GM12878 (cell line): Measurements from ENCODE around the gene FAM163B. TPM values are rescaled to one million over a fixed set of nuclear protein-coding genes. Genes with fewer than 3 reads are reported as not detected.

Experiments used
- ATAC-seq: fragments of 200-7000 bp; cut with Tn5 transposase; 3 replicates; pipeline ENCODE4 v1.9.1; 2020; ENCODE audit warnings: mild to moderate bottlenecking, moderate library complexity
- BruUV-seq: library from RNA; stranded (reverse); fragments of 400-500 nt; replicated peaks from 2 replicates; lab custom pipeline; 2021; lab: Mats Ljungman, UMichigan
- CTCF ChIA-PET: fragments of 300-600 bp; sonication (Branson Sonifier 250); formaldehyde crosslinking; extraction: SDS; loops from one replicate; lab custom pipeline; 2021; ENCODE audit warnings: inconsistent platforms; lab: Yijun Ruan, JAX
- POLR2A ChIA-PET: fragments of 350-600 bp; formaldehyde crosslinking; extraction: SDS; loops from one replicate; lab custom pipeline; 2021; ENCODE audit warnings: inconsistent platforms; lab: Charles Lee
- RAD21 ChIA-PET: fragments of 300-600 bp; sonication (Branson Sonifier 250); formaldehyde crosslinking; loops from one replicate; lab custom pipeline; 2023; ENCODE audit warnings: antibody characterized with exemption; ENCODE audit not compliant: unreplicated experiment; lab: Charles Lee
- SMC1A ChIA-PET: fragments of 300-600 bp; sonication (Branson Sonifier 250); formaldehyde crosslinking; loops from one replicate; lab custom pipeline; 2023; ENCODE audit not compliant: unreplicated experiment, uncharacterized antibody; lab: Charles Lee
- DNase-seq: peaks from one replicate; pipeline ENCODE4 v3.0.0-alpha.2; 2011; ENCODE audit warnings: low read depth, low spot score
- FAIRE-seq: peaks from 3 replicates; lab custom pipeline; 2011; peaks lifted over from hg19 to GRCh38; lab: Jason Lieb, UNC
- H2AFZ ChIP-seq: 2 replicates; pipeline ENCODE4 v1.6.0; 2011; ENCODE audit warnings: low read depth, low read length, control low read depth; ENCODE audit not compliant: control insufficient read depth
- H3K27ac ChIP-seq: 2 replicates; pipeline ENCODE4 v1.5.1; 2011; ENCODE audit warnings: control low read depth; ENCODE audit not compliant: control insufficient read depth, insufficient read depth
- H3K27me3 ChIP-seq, 2 experiments: replicated peaks in 1 of 2; 2 replicates each; pipeline versions ENCODE4 v1.6.0 to v1.6.1; 2011; ENCODE audit warnings: low read length in 1 of 2; ENCODE audit not compliant: control insufficient read depth in 2 of 2, insufficient read depth in 2 of 2
- H3K36me3 ChIP-seq, 2 experiments: 2 replicates each; pipeline ENCODE4 v1.5.1; 2011; ENCODE audit warnings: low read length in 1 of 2; ENCODE audit not compliant: control insufficient read depth in 2 of 2, insufficient read depth in 2 of 2
- H3K4me1 ChIP-seq: 2 replicates; pipeline ENCODE4 v1.6.1; 2011; ENCODE audit warnings: mild to moderate bottlenecking, low read length, moderate library complexity, mixed read lengths; ENCODE audit not compliant: control insufficient read depth, insufficient read depth
- H3K4me2 ChIP-seq: 2 replicates; pipeline ENCODE4 v1.6.0; 2011; ENCODE audit warnings: control low read depth; ENCODE audit not compliant: control insufficient read depth, insufficient read depth
- H3K4me3 ChIP-seq: fragments of 200-600 bp; sonication (generic); 2 replicates; pipeline ENCODE4 v1.5.1; 2016
- H3K79me2 ChIP-seq: 2 replicates; pipeline ENCODE4 v1.6.0; 2011; ENCODE audit warnings: low read length; ENCODE audit not compliant: control insufficient read depth, insufficient read depth
- H3K9ac ChIP-seq: 2 replicates; pipeline ENCODE4 v1.8.0; 2011; ENCODE audit warnings: low read length, control low read depth, mixed read lengths; ENCODE audit not compliant: control insufficient read depth, insufficient read depth
- H3K9me3 ChIP-seq: replicated peaks from 3 replicates; pipeline ENCODE4 v1.5.1; 2011; ENCODE audit warnings: mild to moderate bottlenecking, low read length; ENCODE audit not compliant: control insufficient read depth, insufficient read depth
- H4K20me1 ChIP-seq: 2 replicates; pipeline ENCODE4 v1.6.0; 2011; ENCODE audit not compliant: control insufficient read depth, insufficient read depth
- ATF3 ChIP-seq: IDR thresholded peaks from 2 replicates; pipeline ENCODE4 v1.6.1; 2011; ENCODE audit warnings: low read depth, mild to moderate bottlenecking, low read length, moderate library complexity, borderline replicate concordance; ENCODE audit errors: extremely low read depth
- BRCA1 ChIP-seq: IDR thresholded peaks from 2 replicates; pipeline ENCODE4 v1.6.1; 2011; ENCODE audit warnings: low read depth, low read length, improper control_type of control experiment
- CHD1 ChIP-seq: IDR thresholded peaks from 2 replicates; pipeline ENCODE4 v1.6.1; 2012; ENCODE audit warnings: low read depth, low read length, improper control_type of control experiment
- KAT2A ChIP-seq: conservative IDR thresholded peaks from 2 replicates; pipeline ENCODE4 v1.6.1; 2011; ENCODE audit warnings: low read depth, low read length; ENCODE audit not compliant: control insufficient read depth
- MTA3 ChIP-seq: IDR thresholded peaks from 2 replicates; pipeline ENCODE4 v1.6.1; 2012; ENCODE audit warnings: low read length, inconsistent platforms, borderline replicate concordance
- PAX8 ChIP-seq: fragments of 450-650 bp; IDR thresholded peaks from 2 replicates; pipeline ENCODE4 v1.6.1; 2017; ENCODE audit warnings: mild to moderate bottlenecking, moderate library complexity
- SP1 ChIP-seq: IDR thresholded peaks from one replicate; pipeline ENCODE4 v1.6.1; 2011; ENCODE audit warnings: low read depth, low read length
- USF1 ChIP-seq: IDR thresholded peaks from 2 replicates; pipeline ENCODE4 v1.6.1; 2011; ENCODE audit warnings: borderline replicate concordance, low read depth, mild to moderate bottlenecking, moderate library complexity, mixed read lengths, low read length; ENCODE audit not compliant: insufficient read depth; ENCODE audit errors: extremely low read length
- YBX1 ChIP-seq: fragments of 450-650 bp; IDR thresholded peaks from 2 replicates; pipeline ENCODE4 v1.6.1; 2016; ENCODE audit warnings: antibody characterized with exemption
- YY1 ChIP-seq: IDR thresholded peaks from 2 replicates; pipeline ENCODE4 v1.6.1; 2011; ENCODE audit warnings: low read depth, mild to moderate bottlenecking, low read length
- ZBTB11 ChIP-seq: fragments of 450-650 bp; formaldehyde crosslinking; IDR thresholded peaks from 2 replicates; pipeline ENCODE4 v1.5.0; 2022; ENCODE audit warnings: mild to moderate bottlenecking, missing genetic modification characterization
- ZNF622 ChIP-seq: fragments of 450-650 bp; IDR thresholded peaks from 2 replicates; pipeline ENCODE4 v1.6.1; 2017; ENCODE audit warnings: mild to moderate bottlenecking, inconsistent platforms
- WGBS: methylation state at CpG from one replicate; pipeline ENCODE4 v1.1.6; 2016; ENCODE audit warnings: low lambda C conversion rate; ENCODE audit not compliant: insufficient replicate concordance, insufficient coverage; ENCODE audit errors: missing lambda C conversion rate; 5-methylcytosine and 5-hydroxymethylcytosine counted together
- in situ Hi-C: fragments of 300-500 bp; cut with MboI; formaldehyde crosslinking; loops from 9 replicates; pipeline ENCODE4 v1.14.3; 2018; ENCODE audit warnings: mixed read lengths
- intact Hi-C: fragments of 100-400 bp; cut with micrococcal nuclease; formaldehyde crosslinking; loops from one replicate; pipeline ENCODE4 v1.14.2; 2022; ENCODE audit not compliant: unreplicated experiment
- polyA plus RNA-seq, 11 experiments: library from polyadenylated mRNA; depleted of rRNA in 4 of 11; unstranded in 6 of 11; stranded (reverse) in 5 of 11; fragments of >200 nt; fragmentation: Nextera tagmentation in 4 of 11; fragmentation: Illumina TruSeq in 1 of 11; extraction: Ambion mirVana in 4 of 11; extraction: Trizol in 1 of 11; gene quantifications; 1 replicate in 1 of 11; 2 replicates in 10 of 11; pipeline versions ENCODE4 v1.2.1 to v1.2.3, GENCODE V29; 2011 to 2016; ENCODE audit warnings: inconsistent platforms in 2 of 11, missing spikeins in 2 of 11, low read depth in 1 of 11
- total RNA-seq, 4 experiments: library from RNA; depleted of rRNA in 3 of 4; stranded (reverse); fragments of >200 nt in 3 of 4; fragmentation: Illumina TruSeq in 1 of 4; extraction: Trizol in 1 of 4; gene quantifications; 2 replicates each; pipeline versions ENCODE4 v1.2.1 to v1.2.3, GENCODE V29; 2013 to 2021
- TF ChIP-seq, protein P1 (sequence below): fragments of 150-350 bp; IDR thresholded peaks from 2 replicates; pipeline ENCODE4 v1.6.1; 2014; ENCODE audit warnings: mild to moderate bottlenecking, low read depth, low read length
- TF ChIP-seq, protein P2 (sequence below): fragments of 450-650 bp; IDR thresholded peaks from 2 replicates; pipeline ENCODE4 v1.6.1; 2018; ENCODE audit warnings: mild to moderate bottlenecking, low read depth, moderate library complexity; ENCODE audit not compliant: partially characterized antibody

Gene FAM163B
- total and polyA plus RNA-seq, 10 of the 15 experiments (the other 5 are each of a cell fraction or from before 2014, with no cell fraction given) = not detected

GRCh38 chr9:133579601-133580418 lies 29.4 kb downstream of the FAM163B start:
- POLR2A ChIA-PET = no interaction called here
- no peaks in the 10 kb centered on the region for H3K9me3 ChIP-seq
- no peak overlapping the region for H3K4me2 ChIP-seq
- ATAC-seq (no peak), DNase-seq (no peak), FAIRE-seq (no peak)
- RAD21 ChIA-PET = no interaction called here
- no peaks in the 10 kb centered on the region for H3K36me3 ChIP-seq
- peaks cover 19 to 30% of the 10 kb centered on the region in 2 experiments for H3K27me3 ChIP-seq
- no peak overlapping the region for H2AFZ ChIP-seq
- TF ChIP-seq KAT2A = no peak
- TF ChIP-seq, protein P1, sequence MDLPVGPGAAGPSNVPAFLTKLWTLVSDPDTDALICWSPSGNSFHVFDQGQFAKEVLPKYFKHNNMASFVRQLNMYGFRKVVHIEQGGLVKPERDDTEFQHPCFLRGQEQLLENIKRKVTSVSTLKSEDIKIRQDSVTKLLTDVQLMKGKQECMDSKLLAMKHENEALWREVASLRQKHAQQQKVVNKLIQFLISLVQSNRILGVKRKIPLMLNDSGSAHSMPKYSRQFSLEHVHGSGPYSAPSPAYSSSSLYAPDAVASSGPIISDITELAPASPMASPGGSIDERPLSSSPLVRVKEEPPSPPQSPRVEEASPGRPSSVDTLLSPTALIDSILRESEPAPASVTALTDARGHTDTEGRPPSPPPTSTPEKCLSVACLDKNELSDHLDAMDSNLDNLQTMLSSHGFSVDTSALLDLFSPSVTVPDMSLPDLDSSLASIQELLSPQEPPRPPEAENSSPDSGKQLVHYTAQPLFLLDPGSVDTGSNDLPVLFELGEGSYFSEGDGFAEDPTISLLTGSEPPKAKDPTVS = no peak
- no peak for TF ChIP-seq PAX8
- no peak for TF ChIP-seq YBX1
- TF ChIP-seq MTA3 = no peak
- TF ChIP-seq ZBTB11 (CRISPR knock-in tag) = no peak
- TF ChIP-seq BRCA1 = no peak
- TF ChIP-seq, protein P2, sequence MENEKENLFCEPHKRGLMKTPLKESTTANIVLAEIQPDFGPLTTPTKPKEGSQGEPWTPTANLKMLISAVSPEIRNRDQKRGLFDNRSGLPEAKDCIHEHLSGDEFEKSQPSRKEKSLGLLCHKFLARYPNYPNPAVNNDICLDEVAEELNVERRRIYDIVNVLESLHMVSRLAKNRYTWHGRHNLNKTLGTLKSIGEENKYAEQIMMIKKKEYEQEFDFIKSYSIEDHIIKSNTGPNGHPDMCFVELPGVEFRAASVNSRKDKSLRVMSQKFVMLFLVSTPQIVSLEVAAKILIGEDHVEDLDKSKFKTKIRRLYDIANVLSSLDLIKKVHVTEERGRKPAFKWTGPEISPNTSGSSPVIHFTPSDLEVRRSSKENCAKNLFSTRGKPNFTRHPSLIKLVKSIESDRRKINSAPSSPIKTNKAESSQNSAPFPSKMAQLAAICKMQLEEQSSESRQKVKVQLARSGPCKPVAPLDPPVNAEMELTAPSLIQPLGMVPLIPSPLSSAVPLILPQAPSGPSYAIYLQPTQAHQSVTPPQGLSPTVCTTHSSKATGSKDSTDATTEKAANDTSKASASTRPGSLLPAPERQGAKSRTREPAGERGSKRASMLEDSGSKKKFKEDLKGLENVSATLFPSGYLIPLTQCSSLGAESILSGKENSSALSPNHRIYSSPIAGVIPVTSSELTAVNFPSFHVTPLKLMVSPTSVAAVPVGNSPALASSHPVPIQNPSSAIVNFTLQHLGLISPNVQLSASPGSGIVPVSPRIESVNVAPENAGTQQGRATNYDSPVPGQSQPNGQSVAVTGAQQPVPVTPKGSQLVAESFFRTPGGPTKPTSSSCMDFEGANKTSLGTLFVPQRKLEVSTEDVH = no peak
- no peak for TF ChIP-seq CHD1
- TF ChIP-seq ATF3 = no peak
- TF ChIP-seq ZNF622 = no peak
- no peak for TF ChIP-seq USF1
- TF ChIP-seq SP1 = no peak
- no peak for TF ChIP-seq YY1
- H3K9ac ChIP-seq = no peak overlapping the region
- SMC1A ChIA-PET = no interaction called here
- no peaks in the 10 kb centered on the region; the same call in 1 of the 2 replicates for H4K20me1 ChIP-seq
- in situ Hi-C loops (no loop called here), intact Hi-C loops (loop anchor here (10.0 kb wide), 1 partner anchor 145 kb away; no protein-coding TSS in a partner anchor)
- no peak overlapping the region for H3K27ac ChIP-seq
- WGBS = 11% methylated on average over 28 of the region's 31 CpGs
- H3K79me2 ChIP-seq = no peaks in the 10 kb centered on the region
- CTCF ChIA-PET = no interaction called here
- no peaks in the 10 kb centered on the region; the same call in 1 of the 2 replicates for H3K4me1 ChIP-seq
- H3K4me3 ChIP-seq = no peak overlapping the region
- no TSS peak for BruUV-seq
